Astrocyte of the cerebellum (primary cell): ENCODE data around the gene HS3ST3B1.

Experiments used
- DNase-seq: peaks from one replicate; pipeline ENCODE4 v3.0.0-alpha.2; 2011; ENCODE audit warnings: low read depth
- H3K4me3 ChIP-seq: 2 replicates; pipeline ENCODE4 v1.5.1; 2011; ENCODE audit warnings: mild to moderate bottlenecking, low read depth, low read length, moderate library complexity
- in situ Hi-C: cut with HindIII; loops from 2 replicates; pipeline ENCODE4 v1.10.0; 2017; ENCODE audit warnings: low sequenced_read_pairs
- TF ChIP-seq, protein P1 (sequence below): IDR thresholded peaks from 2 replicates; pipeline ENCODE4 v1.5.1; 2012; ENCODE audit warnings: low read length, low read depth, moderate library complexity, mild to moderate bottlenecking; ENCODE audit errors: missing control alignments

Gene HS3ST3B1

DNA sequence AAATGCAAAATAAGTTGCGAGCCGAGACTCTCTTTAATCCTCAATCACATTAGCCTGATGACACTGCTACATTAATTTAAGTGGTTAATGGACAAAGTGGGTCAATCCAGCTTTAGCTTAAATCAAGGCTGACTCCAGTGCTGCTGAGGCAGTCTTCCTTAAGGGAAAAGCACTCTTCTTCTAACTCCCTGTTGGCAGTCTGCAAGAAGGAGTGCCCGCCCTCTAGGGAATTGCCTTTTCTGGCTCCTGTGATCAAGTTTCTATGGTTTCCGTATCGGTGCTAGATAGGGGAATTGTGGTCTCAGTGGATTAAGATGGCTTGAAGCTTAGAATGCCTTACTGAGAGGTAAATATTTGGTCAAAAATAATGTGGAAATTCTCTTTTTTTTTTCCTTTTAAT is 41.0 kb downstream of the HS3ST3B1 start:
- TF ChIP-seq, protein P1, sequence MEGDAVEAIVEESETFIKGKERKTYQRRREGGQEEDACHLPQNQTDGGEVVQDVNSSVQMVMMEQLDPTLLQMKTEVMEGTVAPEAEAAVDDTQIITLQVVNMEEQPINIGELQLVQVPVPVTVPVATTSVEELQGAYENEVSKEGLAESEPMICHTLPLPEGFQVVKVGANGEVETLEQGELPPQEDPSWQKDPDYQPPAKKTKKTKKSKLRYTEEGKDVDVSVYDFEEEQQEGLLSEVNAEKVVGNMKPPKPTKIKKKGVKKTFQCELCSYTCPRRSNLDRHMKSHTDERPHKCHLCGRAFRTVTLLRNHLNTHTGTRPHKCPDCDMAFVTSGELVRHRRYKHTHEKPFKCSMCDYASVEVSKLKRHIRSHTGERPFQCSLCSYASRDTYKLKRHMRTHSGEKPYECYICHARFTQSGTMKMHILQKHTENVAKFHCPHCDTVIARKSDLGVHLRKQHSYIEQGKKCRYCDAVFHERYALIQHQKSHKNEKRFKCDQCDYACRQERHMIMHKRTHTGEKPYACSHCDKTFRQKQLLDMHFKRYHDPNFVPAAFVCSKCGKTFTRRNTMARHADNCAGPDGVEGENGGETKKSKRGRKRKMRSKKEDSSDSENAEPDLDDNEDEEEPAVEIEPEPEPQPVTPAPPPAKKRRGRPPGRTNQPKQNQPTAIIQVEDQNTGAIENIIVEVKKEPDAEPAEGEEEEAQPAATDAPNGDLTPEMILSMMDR = no peak
- no peak overlapping the region for H3K4me3 ChIP-seq
- in situ Hi-C loops = no loop called here
- no peak for DNase-seq

DNA sequence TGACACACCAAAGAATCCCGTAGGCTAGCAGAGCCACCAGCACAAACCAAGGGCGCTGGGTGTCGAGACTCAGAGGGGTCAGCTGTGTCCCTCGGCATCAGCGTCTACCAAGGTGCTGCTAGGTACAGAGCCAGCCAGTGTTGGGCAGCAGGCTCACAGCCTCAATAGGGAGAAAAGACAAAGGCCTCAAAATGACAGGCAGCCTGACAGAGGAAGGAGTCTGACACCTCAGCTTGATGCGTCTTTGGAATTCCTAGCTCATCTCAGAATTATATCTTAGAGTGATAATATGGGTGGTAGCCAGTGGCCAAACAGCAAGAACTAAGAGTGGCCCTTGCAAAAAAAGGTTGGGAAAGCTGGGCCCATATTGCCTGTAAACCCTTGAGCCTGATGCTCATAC is 45.9 kb downstream of the HS3ST3B1 start:
- in situ Hi-C loops = no loop called here
- no peak overlapping the region for H3K4me3 ChIP-seq

GRCh38 chr17:14351493-14351892 is 50.6 kb downstream of the HS3ST3B1 start:
- in situ Hi-C loops = no loop called here
- no peak overlapping the region for H3K4me3 ChIP-seq
- TF ChIP-seq, protein P1 = no peak
- DNase-seq = no peak

More for the DNA sequence above, 45.9 kb downstream of the HS3ST3B1 start:
- DNase-seq = no peak
- TF ChIP-seq, protein P1 = no peak

DNA sequence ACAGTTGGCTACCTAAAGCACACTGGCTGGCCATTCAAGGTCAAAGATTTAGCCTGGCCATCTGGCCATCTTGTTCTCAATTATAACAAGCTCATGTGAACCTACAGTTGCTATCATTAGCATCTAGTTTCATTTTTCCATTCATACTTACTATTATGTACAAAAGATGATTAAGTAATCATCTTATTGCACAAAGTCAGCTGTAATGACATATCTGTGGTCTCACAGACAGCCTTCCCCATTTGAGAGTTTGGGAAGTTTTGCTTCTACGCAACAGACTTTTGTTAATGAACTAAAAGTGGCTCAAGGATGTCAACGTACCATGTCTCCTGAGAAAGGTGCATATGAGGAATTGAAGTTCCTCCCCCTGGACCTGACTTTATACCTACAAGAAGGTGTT is 51.3 kb downstream of the HS3ST3B1 start:
- H3K4me3 ChIP-seq = no peak overlapping the region
- TF ChIP-seq, protein P1 = no peak
- in situ Hi-C loops = no loop called here
- DNase-seq = no peak

GRCh38 chr17:14353861-14354474 is 53.1 kb downstream of the HS3ST3B1 start:
- TF ChIP-seq, protein P1 = no peak
- in situ Hi-C loops = no loop called here
- H3K4me3 ChIP-seq = no peak overlapping the region
- DNase-seq = no peak

DNA sequence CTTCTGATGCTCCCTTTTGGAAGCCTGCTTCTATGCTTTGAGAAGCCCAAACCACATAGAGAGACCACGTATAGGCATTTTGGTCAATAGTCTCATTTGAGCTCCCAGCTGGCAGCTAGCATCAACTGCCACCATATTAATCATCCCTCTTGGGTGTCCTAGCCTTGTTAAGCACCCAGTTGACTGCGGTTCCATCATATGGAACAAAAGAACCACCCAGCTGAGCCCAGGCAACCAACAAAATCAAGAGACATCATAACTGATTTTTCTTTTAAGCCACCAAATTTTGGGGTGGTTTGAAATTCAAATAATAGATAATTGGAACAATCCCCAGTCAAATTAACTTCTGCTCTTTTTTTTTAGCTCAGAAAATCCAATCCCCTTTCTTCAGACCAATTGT is 53.9 kb downstream of the HS3ST3B1 start:
- in situ Hi-C loops = no loop called here
- H3K4me3 ChIP-seq = no peak overlapping the region
- TF ChIP-seq, protein P1 = no peak
- no peak for DNase-seq
